GM12878 (cell line): Measurements from ENCODE around the gene ZER1. TPM values are rescaled to one million over a fixed set of nuclear protein-coding genes. Genes with fewer than 3 reads are reported as not detected.

Source experiments
- ATAC-seq: fragments of 200-7000 bp; cut with Tn5 transposase; 3 replicates; pipeline ENCODE4 v1.9.1; 2020; ENCODE audit warnings: mild to moderate bottlenecking, moderate library complexity
- BruUV-seq: library from RNA; stranded (reverse); fragments of 400-500 nt; replicated peaks from 2 replicates; lab custom pipeline; 2021; lab: Mats Ljungman, UMichigan
- CTCF ChIA-PET: fragments of 300-600 bp; sonication (Branson Sonifier 250); formaldehyde crosslinking; extraction: SDS; loops from one replicate; lab custom pipeline; 2021; ENCODE audit warnings: inconsistent platforms; lab: Yijun Ruan, JAX
- POLR2A ChIA-PET: fragments of 350-600 bp; formaldehyde crosslinking; extraction: SDS; loops from one replicate; lab custom pipeline; 2021; ENCODE audit warnings: inconsistent platforms; lab: Charles Lee
- RAD21 ChIA-PET: fragments of 300-600 bp; sonication (Branson Sonifier 250); formaldehyde crosslinking; loops from one replicate; lab custom pipeline; 2023; ENCODE audit warnings: antibody characterized with exemption; ENCODE audit not compliant: unreplicated experiment; lab: Charles Lee
- SMC1A ChIA-PET: fragments of 300-600 bp; sonication (Branson Sonifier 250); formaldehyde crosslinking; loops from one replicate; lab custom pipeline; 2023; ENCODE audit not compliant: unreplicated experiment, uncharacterized antibody; lab: Charles Lee
- DNase-seq: peaks from one replicate; pipeline ENCODE4 v3.0.0-alpha.2; 2011; ENCODE audit warnings: low read depth, low spot score
- FAIRE-seq: peaks from 3 replicates; lab custom pipeline; 2011; peaks lifted over from hg19 to GRCh38; lab: Jason Lieb, UNC
- H2AFZ ChIP-seq: 2 replicates; pipeline ENCODE4 v1.6.0; 2011; ENCODE audit warnings: low read depth, low read length, control low read depth; ENCODE audit not compliant: control insufficient read depth
- H3K27ac ChIP-seq: 2 replicates; pipeline ENCODE4 v1.5.1; 2011; ENCODE audit warnings: control low read depth; ENCODE audit not compliant: control insufficient read depth, insufficient read depth
- H3K27me3 ChIP-seq, 2 experiments: replicated peaks in 1 of 2; 2 replicates each; pipeline versions ENCODE4 v1.6.0 to v1.6.1; 2011; ENCODE audit warnings: low read length in 1 of 2; ENCODE audit not compliant: control insufficient read depth in 2 of 2, insufficient read depth in 2 of 2
- H3K36me3 ChIP-seq, 2 experiments: 2 replicates each; pipeline ENCODE4 v1.5.1; 2011; ENCODE audit warnings: low read length in 1 of 2; ENCODE audit not compliant: control insufficient read depth in 2 of 2, insufficient read depth in 2 of 2
- H3K4me1 ChIP-seq: 2 replicates; pipeline ENCODE4 v1.6.1; 2011; ENCODE audit warnings: mild to moderate bottlenecking, low read length, moderate library complexity, mixed read lengths; ENCODE audit not compliant: control insufficient read depth, insufficient read depth
- H3K4me2 ChIP-seq: 2 replicates; pipeline ENCODE4 v1.6.0; 2011; ENCODE audit warnings: control low read depth; ENCODE audit not compliant: control insufficient read depth, insufficient read depth
- H3K4me3 ChIP-seq: fragments of 200-600 bp; sonication (generic); 2 replicates; pipeline ENCODE4 v1.5.1; 2016
- H3K79me2 ChIP-seq: 2 replicates; pipeline ENCODE4 v1.6.0; 2011; ENCODE audit warnings: low read length; ENCODE audit not compliant: control insufficient read depth, insufficient read depth
- H3K9ac ChIP-seq: 2 replicates; pipeline ENCODE4 v1.8.0; 2011; ENCODE audit warnings: low read length, control low read depth, mixed read lengths; ENCODE audit not compliant: control insufficient read depth, insufficient read depth
- H3K9me3 ChIP-seq: replicated peaks from 3 replicates; pipeline ENCODE4 v1.5.1; 2011; ENCODE audit warnings: mild to moderate bottlenecking, low read length; ENCODE audit not compliant: control insufficient read depth, insufficient read depth
- H4K20me1 ChIP-seq: 2 replicates; pipeline ENCODE4 v1.6.0; 2011; ENCODE audit not compliant: control insufficient read depth, insufficient read depth
- BACH1 ChIP-seq: fragments of 450-650 bp; IDR thresholded peaks from 2 replicates; pipeline ENCODE4 v1.6.1; 2017; ENCODE audit warnings: mild to moderate bottlenecking, borderline replicate concordance
- CBFB ChIP-seq: IDR thresholded peaks from 2 replicates; pipeline ENCODE4 v1.6.1; 2016; ENCODE audit warnings: antibody characterized with exemption, low read depth
- EGR1 ChIP-seq, 2 experiments: IDR thresholded peaks; 1 replicate in 1 of 2; 2 replicates in 1 of 2; pipeline ENCODE4 v1.6.1; 2011 to 2012; ENCODE audit warnings: low read depth in 2 of 2, low read length in 2 of 2, borderline replicate concordance in 1 of 2, mild to moderate bottlenecking in 1 of 2, moderate library complexity in 1 of 2
- GABPA ChIP-seq: IDR thresholded peaks from 2 replicates; pipeline ENCODE4 v1.6.1; 2014; ENCODE audit warnings: antibody characterized with exemption, low read depth, mild to moderate bottlenecking, inconsistent platforms
- JUNB ChIP-seq: IDR thresholded peaks from 2 replicates; pipeline ENCODE4 v1.6.1; 2016; ENCODE audit warnings: antibody characterized with exemption, mild to moderate bottlenecking
- KAT2A ChIP-seq: conservative IDR thresholded peaks from 2 replicates; pipeline ENCODE4 v1.6.1; 2011; ENCODE audit warnings: low read depth, low read length; ENCODE audit not compliant: control insufficient read depth
- MAX ChIP-seq: IDR thresholded peaks from 2 replicates; pipeline ENCODE4 v1.6.1; 2012; ENCODE audit warnings: low read depth, low read length, improper control_type of control experiment
- MEF2A ChIP-seq: IDR thresholded peaks from 2 replicates; pipeline ENCODE4 v1.6.1; 2011; ENCODE audit warnings: low read depth, mild to moderate bottlenecking, low read length, moderate library complexity; ENCODE audit not compliant: insufficient read depth
- MTA2 ChIP-seq: fragments of 450-650 bp; IDR thresholded peaks from 2 replicates; pipeline ENCODE4 v1.6.1; 2016; ENCODE audit warnings: low read depth, mild to moderate bottlenecking, moderate library complexity
- MXI1 ChIP-seq: fragments of 150-350 bp; IDR thresholded peaks from 2 replicates; pipeline ENCODE4 v1.6.1; 2011; ENCODE audit warnings: low read depth, mild to moderate bottlenecking, inconsistent platforms, low read length, improper control_type of control experiment
- PAX8 ChIP-seq: fragments of 450-650 bp; IDR thresholded peaks from 2 replicates; pipeline ENCODE4 v1.6.1; 2017; ENCODE audit warnings: mild to moderate bottlenecking, moderate library complexity
- SIX5 ChIP-seq: IDR thresholded peaks from 2 replicates; pipeline ENCODE4 v1.6.1; 2011; ENCODE audit warnings: mild to moderate bottlenecking, low read depth, low read length, moderate library complexity; ENCODE audit not compliant: severe bottlenecking
- SKIL ChIP-seq: fragments of 450-650 bp; IDR thresholded peaks from 2 replicates; pipeline ENCODE4 v1.6.1; 2017; ENCODE audit warnings: mild to moderate bottlenecking, low read depth, inconsistent platforms; ENCODE audit not compliant: poor library complexity, severe bottlenecking
- SMC3 ChIP-seq: IDR thresholded peaks from 2 replicates; pipeline ENCODE4 v1.6.1; 2011; ENCODE audit warnings: low read length, improper control_type of control experiment, borderline replicate concordance
- WGBS: methylation state at CpG from one replicate; pipeline ENCODE4 v1.1.6; 2016; ENCODE audit warnings: low lambda C conversion rate; ENCODE audit not compliant: insufficient replicate concordance, insufficient coverage; ENCODE audit errors: missing lambda C conversion rate; 5-methylcytosine and 5-hydroxymethylcytosine counted together
- in situ Hi-C: fragments of 300-500 bp; cut with MboI; formaldehyde crosslinking; loops from 9 replicates; pipeline ENCODE4 v1.14.3; 2018; ENCODE audit warnings: mixed read lengths
- intact Hi-C: fragments of 100-400 bp; cut with micrococcal nuclease; formaldehyde crosslinking; loops from one replicate; pipeline ENCODE4 v1.14.2; 2022; ENCODE audit not compliant: unreplicated experiment
- polyA plus RNA-seq, 11 experiments: library from polyadenylated mRNA; depleted of rRNA in 4 of 11; unstranded in 6 of 11; stranded (reverse) in 5 of 11; fragments of >200 nt; fragmentation: Nextera tagmentation in 4 of 11; fragmentation: Illumina TruSeq in 1 of 11; extraction: Ambion mirVana in 4 of 11; extraction: Trizol in 1 of 11; gene quantifications; 1 replicate in 1 of 11; 2 replicates in 10 of 11; pipeline versions ENCODE4 v1.2.1 to v1.2.3, GENCODE V29; 2011 to 2016; ENCODE audit warnings: inconsistent platforms in 2 of 11, missing spikeins in 2 of 11, low read depth in 1 of 11
- total RNA-seq, 4 experiments: library from RNA; depleted of rRNA in 3 of 4; stranded (reverse); fragments of >200 nt in 3 of 4; fragmentation: Illumina TruSeq in 1 of 4; extraction: Trizol in 1 of 4; gene quantifications; 2 replicates each; pipeline versions ENCODE4 v1.2.1 to v1.2.3, GENCODE V29; 2013 to 2021
- TF ChIP-seq, protein P1 (sequence below): IDR thresholded peaks from 2 replicates; pipeline ENCODE4 v1.6.1; 2012; ENCODE audit warnings: low read depth, low read length, improper control_type of control experiment
- TF ChIP-seq, protein P2 (sequence below): fragments of 450-650 bp; formaldehyde crosslinking; IDR thresholded peaks from 2 replicates; pipeline ENCODE4 v1.4.0; 2020; ENCODE audit warnings: mild to moderate bottlenecking, moderate library complexity
- TF ChIP-seq, protein P3 (sequence below): IDR thresholded peaks from 2 replicates; pipeline ENCODE4 v1.6.1; 2011; ENCODE audit warnings: borderline replicate concordance, low read depth, mild to moderate bottlenecking, moderate library complexity, low read length; ENCODE audit not compliant: insufficient read depth, poor library complexity, severe bottlenecking

Gene ZER1
- total and polyA plus RNA-seq, 10 of the 15 experiments (the other 5 are each of a cell fraction or from before 2014, with no cell fraction given), result 0.32 to 16.9 (median 7.9) TPM

DNA sequence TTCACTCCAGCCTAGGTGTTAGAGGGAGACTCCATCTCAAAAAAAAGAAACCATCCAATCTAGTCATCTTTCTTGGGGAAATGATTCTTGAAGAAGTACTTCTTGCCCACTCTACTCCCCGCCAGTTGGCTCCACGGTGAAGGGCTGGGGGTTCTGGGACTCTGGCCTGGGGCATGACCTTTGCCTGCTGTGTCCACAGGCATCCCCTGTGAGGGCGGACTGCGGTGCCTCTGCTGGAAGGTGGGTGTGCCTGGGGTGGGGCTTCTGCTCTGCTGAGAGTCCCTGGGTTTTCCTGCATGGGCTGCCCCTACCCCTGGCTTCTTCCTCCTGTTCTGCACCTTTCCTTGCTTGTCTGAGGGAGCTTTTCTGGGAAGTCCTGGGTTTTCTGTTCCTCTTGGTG, 18.8 kb upstream of the ZER1 start:
- peaks cover 1 to 6% of the 10 kb centered on the region in 2 experiments; a peak in 3 of 4 replicates for H3K36me3 ChIP-seq
- in situ Hi-C loops (no loop called here), intact Hi-C loops (no loop called here)
- no peak overlapping the region for H2AFZ ChIP-seq
- peaks cover 10% of the 10 kb centered on the region for H3K4me1 ChIP-seq
- no peaks in the 10 kb centered on the region for H3K9me3 ChIP-seq
- TF ChIP-seq BACH1 (no peak), MEF2A (no peak), KAT2A (no peak), MXI1 (no peak), SIX5 (no peak), JUNB (no peak), MTA2 (no peak), SKIL (no peak), SMC3 (no peak), EGR1 (IDR thresholded peaks at IDR 0.05; ENCODE audit: borderline replicate concordance in 1 of 2, low read depth in 2 of 2, low read length in 2 of 2) (no peak), MAX (no peak), PAX8 (no peak), CBFB (no peak), GABPA (no peak)
- TF ChIP-seq, protein P1, sequence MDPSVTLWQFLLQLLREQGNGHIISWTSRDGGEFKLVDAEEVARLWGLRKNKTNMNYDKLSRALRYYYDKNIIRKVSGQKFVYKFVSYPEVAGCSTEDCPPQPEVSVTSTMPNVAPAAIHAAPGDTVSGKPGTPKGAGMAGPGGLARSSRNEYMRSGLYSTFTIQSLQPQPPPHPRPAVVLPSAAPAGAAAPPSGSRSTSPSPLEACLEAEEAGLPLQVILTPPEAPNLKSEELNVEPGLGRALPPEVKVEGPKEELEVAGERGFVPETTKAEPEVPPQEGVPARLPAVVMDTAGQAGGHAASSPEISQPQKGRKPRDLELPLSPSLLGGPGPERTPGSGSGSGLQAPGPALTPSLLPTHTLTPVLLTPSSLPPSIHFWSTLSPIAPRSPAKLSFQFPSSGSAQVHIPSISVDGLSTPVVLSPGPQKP, result no peak
- TF ChIP-seq, protein P2, sequence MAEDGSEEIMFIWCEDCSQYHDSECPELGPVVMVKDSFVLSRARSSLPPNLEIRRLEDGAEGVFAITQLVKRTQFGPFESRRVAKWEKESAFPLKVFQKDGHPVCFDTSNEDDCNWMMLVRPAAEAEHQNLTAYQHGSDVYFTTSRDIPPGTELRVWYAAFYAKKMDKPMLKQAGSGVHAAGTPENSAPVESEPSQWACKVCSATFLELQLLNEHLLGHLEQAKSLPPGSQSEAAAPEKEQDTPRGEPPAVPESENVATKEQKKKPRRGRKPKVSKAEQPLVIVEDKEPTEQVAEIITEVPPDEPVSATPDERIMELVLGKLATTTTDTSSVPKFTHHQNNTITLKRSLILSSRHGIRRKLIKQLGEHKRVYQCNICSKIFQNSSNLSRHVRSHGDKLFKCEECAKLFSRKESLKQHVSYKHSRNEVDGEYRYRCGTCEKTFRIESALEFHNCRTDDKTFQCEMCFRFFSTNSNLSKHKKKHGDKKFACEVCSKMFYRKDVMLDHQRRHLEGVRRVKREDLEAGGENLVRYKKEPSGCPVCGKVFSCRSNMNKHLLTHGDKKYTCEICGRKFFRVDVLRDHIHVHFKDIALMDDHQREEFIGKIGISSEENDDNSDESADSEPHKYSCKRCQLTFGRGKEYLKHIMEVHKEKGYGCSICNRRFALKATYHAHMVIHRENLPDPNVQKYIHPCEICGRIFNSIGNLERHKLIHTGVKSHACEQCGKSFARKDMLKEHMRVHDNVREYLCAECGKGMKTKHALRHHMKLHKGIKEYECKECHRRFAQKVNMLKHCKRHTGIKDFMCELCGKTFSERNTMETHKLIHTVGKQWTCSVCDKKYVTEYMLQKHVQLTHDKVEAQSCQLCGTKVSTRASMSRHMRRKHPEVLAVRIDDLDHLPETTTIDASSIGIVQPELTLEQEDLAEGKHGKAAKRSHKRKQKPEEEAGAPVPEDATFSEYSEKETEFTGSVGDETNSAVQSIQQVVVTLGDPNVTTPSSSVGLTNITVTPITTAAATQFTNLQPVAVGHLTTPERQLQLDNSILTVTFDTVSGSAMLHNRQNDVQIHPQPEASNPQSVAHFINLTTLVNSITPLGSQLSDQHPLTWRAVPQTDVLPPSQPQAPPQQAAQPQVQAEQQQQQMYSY, result no peak
- TF ChIP-seq, protein P3, sequence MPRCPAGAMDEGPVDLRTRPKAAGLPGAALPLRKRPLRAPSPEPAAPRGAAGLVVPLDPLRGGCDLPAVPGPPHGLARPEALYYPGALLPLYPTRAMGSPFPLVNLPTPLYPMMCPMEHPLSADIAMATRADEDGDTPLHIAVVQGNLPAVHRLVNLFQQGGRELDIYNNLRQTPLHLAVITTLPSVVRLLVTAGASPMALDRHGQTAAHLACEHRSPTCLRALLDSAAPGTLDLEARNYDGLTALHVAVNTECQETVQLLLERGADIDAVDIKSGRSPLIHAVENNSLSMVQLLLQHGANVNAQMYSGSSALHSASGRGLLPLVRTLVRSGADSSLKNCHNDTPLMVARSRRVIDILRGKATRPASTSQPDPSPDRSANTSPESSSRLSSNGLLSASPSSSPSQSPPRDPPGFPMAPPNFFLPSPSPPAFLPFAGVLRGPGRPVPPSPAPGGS, result no peak
- H4K20me1 ChIP-seq, result no peaks in the 10 kb centered on the region
- BruUV-seq, result no TSS peak
- CTCF ChIA-PET, result no interaction called here
- no peak overlapping the region for H3K4me3 ChIP-seq
- DNase-seq (no peak), ATAC-seq (no peak), FAIRE-seq (no peak)
- RAD21 ChIA-PET, result no interaction called here
- H3K79me2 ChIP-seq, result peaks cover 19% of the 10 kb centered on the region
- 100% methylated on average over 4 of the region's 4 CpGs for WGBS
- H3K9ac ChIP-seq, result no peak overlapping the region
- POLR2A ChIA-PET, result no interaction called here
- SMC1A ChIA-PET, result no interaction called here
- no peak overlapping the region for H3K27ac ChIP-seq
- H3K27me3 ChIP-seq, result no peaks in the 10 kb centered on the region
- H3K4me2 ChIP-seq, result no peak overlapping the region
